Measurements from ENCODE around the gene GABRG3. TPM values are rescaled to one million over a fixed set of nuclear protein-coding genes. Genes with fewer than 3 reads are reported as not detected.

Gene GABRG3
- total RNA-seq, 2 experiments from 2014 or later = not detected

DNA sequence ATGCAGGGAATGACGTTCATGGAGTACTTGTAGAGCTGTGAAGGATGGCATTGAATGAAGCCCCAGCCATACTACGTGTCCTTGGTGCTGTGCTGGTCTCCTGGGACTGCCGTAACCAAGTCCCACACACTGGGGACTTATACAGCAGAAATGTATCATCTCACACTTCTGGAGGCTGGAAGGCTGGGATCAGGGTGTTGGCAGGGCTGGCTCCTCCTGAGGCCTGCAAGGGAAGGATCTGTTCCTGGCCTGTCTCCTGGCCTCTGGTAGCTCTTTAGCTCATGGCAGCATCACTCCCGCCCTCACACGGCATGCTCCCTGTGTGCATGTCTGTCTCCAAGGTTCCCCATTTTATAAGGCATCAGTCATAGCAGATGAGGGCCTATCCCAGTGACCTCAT, 29.5 kb upstream of the GABRG3 start:
- H3K27ac Mint-ChIP-seq = no peak overlapping the region
- H3K27me3 Mint-ChIP-seq = no peaks in the 10 kb centered on the region
- CTCF ChIA-PET = no interaction called here
- no peaks in the 10 kb centered on the region for H3K36me3 Mint-ChIP-seq (ENCODE audit: low read depth)
- H3K9me3 Mint-ChIP-seq = no peaks in the 10 kb centered on the region
- intact Hi-C loops (cut with micrococcal nuclease) = no loop called here
- no peak overlapping the region for H3K4me3 Mint-ChIP-seq
- DNase-seq (no peak), ATAC-seq (no peak)
- TF ChIP-seq, protein P1, sequence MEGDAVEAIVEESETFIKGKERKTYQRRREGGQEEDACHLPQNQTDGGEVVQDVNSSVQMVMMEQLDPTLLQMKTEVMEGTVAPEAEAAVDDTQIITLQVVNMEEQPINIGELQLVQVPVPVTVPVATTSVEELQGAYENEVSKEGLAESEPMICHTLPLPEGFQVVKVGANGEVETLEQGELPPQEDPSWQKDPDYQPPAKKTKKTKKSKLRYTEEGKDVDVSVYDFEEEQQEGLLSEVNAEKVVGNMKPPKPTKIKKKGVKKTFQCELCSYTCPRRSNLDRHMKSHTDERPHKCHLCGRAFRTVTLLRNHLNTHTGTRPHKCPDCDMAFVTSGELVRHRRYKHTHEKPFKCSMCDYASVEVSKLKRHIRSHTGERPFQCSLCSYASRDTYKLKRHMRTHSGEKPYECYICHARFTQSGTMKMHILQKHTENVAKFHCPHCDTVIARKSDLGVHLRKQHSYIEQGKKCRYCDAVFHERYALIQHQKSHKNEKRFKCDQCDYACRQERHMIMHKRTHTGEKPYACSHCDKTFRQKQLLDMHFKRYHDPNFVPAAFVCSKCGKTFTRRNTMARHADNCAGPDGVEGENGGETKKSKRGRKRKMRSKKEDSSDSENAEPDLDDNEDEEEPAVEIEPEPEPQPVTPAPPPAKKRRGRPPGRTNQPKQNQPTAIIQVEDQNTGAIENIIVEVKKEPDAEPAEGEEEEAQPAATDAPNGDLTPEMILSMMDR (IDR thresholded peaks at IDR 0.05) = no peak
- H3K4me1 Mint-ChIP-seq (ENCODE audit: low read depth) = no peaks in the 10 kb centered on the region
- POLR2A ChIA-PET = no interaction called here

DNA sequence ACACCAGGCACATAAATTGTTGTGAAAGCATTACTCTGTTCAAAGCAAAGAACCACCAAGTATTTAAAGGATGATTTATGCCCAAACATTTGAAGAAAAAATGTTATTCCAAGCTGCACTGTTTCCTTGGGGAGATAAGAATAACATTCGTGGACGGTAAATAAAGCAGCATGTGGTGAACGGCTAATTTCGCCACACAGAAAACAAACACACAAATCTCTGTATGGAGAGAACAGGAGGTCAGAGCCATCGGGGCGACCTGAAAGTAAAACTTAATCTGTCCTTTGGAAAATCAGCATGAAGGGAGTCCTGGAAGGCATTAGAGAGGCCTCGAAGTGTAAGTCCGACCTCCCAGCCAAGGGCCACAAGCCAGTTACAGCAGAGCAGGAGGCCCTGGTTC, 27.1 kb upstream of the GABRG3 start:
- ChIA-PET CTCF (no interaction called here), POLR2A (interaction anchor here (0.7 kb wide), 1 partner anchor 81 kb away, joined by 3 read pairs; no protein-coding TSS in a partner anchor)
- no peak overlapping the region for H3K27ac Mint-ChIP-seq
- H3K27me3 Mint-ChIP-seq = no peaks in the 10 kb centered on the region
- H3K36me3 Mint-ChIP-seq (ENCODE audit: low read depth) = no peaks in the 10 kb centered on the region
- TF ChIP-seq, protein P1 (IDR thresholded peaks at IDR 0.05) = no peak
- no peaks in the 10 kb centered on the region for H3K9me3 Mint-ChIP-seq
- ATAC-seq (no peak), DNase-seq (no peak)
- intact Hi-C loops (cut with micrococcal nuclease) = no loop called here
- no peak overlapping the region for H3K4me3 Mint-ChIP-seq
- H3K4me1 Mint-ChIP-seq (ENCODE audit: low read depth) = no peaks in the 10 kb centered on the region

DNA sequence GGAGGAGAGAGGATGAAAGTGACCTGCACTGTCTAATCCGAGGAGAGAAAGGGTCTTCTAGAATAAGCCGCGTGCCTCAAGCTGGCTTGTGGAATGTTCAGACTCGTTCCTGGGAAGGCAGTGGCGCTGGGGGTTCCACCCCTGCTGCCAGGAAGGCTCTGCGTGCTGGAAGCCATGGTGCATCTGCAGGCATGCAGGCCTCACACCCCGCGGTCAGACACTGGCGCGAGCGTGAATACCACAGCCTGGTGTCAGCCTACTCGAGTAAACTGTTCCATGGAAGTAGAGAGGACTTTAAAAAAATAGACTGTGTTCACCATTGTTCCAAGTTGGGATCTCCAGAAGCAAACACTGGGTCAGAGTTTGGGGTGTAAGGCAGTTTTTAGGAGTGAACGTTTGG, 25.9 kb upstream of the GABRG3 start:
- ATAC-seq = no peak

DNA sequence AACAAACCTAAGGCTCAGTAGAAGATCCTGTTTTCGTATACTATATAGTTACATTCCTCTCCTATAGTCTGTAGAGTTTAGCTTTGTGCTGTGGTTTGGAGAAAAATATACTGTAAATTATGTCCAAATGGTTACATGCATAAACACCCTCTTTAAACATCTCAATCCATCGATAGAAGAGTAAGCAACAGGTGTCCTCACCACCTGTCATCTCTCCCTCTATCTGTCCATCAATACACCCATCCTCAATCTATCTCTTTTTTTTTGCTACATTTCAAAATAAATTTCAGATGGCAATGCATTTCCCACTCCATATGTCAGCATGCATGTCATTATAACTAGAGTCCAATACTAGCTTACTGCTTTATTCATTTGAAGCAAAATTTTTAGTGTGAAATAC, 21.0 kb upstream of the GABRG3 start:
- no peak for ATAC-seq
- Mint-ChIP-seq H3K27me3 (no peaks in the 10 kb centered on the region), H3K9me3 (peaks cover 8% of the 10 kb centered on the region), H3K36me3 (ENCODE audit: low read depth) (no peaks in the 10 kb centered on the region), H3K27ac (no peak overlapping the region), H3K4me3 (no peak overlapping the region), H3K4me1 (ENCODE audit: low read depth) (no peaks in the 10 kb centered on the region)
- ChIA-PET POLR2A (no interaction called here), CTCF (no interaction called here)
- TF ChIP-seq, protein P1 (IDR thresholded peaks at IDR 0.05) = no peak
- intact Hi-C loops (cut with micrococcal nuclease) = no loop called here
- no peak for DNase-seq

More for the DNA sequence above, 25.9 kb upstream of the GABRG3 start:
- Mint-ChIP-seq H3K9me3 (no peaks in the 10 kb centered on the region), H3K36me3 (ENCODE audit: low read depth) (no peaks in the 10 kb centered on the region), H3K27ac (no peak overlapping the region), H3K4me1 (ENCODE audit: low read depth) (no peaks in the 10 kb centered on the region), H3K4me3 (no peak overlapping the region), H3K27me3 (no peaks in the 10 kb centered on the region)
- POLR2A ChIA-PET = no interaction called here
- intact Hi-C loops (cut with micrococcal nuclease) = no loop called here
- DNase-seq = no peak
- TF ChIP-seq, protein P1 (IDR thresholded peaks at IDR 0.05) = no peak
- CTCF ChIA-PET = no interaction called here

DNA sequence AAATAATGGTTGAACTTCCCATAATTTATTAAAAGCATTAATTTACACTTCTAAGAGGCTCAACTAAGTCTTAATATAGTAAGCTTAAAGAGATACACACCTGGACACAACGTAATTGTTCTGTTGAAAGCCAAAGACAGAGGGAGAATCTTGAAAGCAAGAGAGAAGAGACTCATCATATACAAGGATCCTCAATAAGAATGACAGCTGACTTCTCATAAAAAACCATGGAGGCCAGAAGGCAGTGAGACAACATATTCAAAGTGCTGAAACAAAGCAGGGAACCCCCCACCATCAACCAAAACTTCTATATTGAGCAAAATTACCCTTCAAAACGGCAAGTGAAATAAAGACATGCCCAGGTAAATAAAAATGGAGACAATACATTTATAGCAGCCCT, 16.6 kb upstream of the GABRG3 start:
- no peak for ATAC-seq
- Mint-ChIP-seq H3K27me3 (no peaks in the 10 kb centered on the region), H3K27ac (no peak overlapping the region), H3K4me1 (ENCODE audit: low read depth) (no peaks in the 10 kb centered on the region), H3K36me3 (ENCODE audit: low read depth) (no peaks in the 10 kb centered on the region), H3K9me3 (peaks cover 8% of the 10 kb centered on the region), H3K4me3 (no peak overlapping the region)
- DNase-seq = no peak
- intact Hi-C loops (cut with micrococcal nuclease) = no loop called here
- TF ChIP-seq, protein P1 (IDR thresholded peaks at IDR 0.05) = no peak
- ChIA-PET CTCF (no interaction called here), POLR2A (no interaction called here)

Measured in activated CD8-positive, alpha-beta T cell treated with anti-CD3 and anti-CD28 coated beads for 36 hours (primary cell).